Vagina (tissue), 2 donors: ENCODE results near the gene PDIA6. TPM values are rescaled to one million over a fixed set of nuclear protein-coding genes. Genes with fewer than 3 reads are reported as not detected.

Experiments
- DNase-seq, 2 donors: peaks; one replicate each; pipeline ENCODE4 v3.0.0-alpha.2; 2017; ENCODE audit errors: extremely low spot score in 2 of 2
- H3K27ac ChIP-seq: fragments of 200-600 bp; sonication (generic); one replicate; pipeline ENCODE4 v1.5.1; 2019
- H3K27me3 ChIP-seq: fragments of 200-600 bp; sonication (generic); one replicate; pipeline ENCODE4 v1.5.1; 2019
- H3K36me3 ChIP-seq, 2 donors: fragments of 200-600 bp; sonication (generic); one replicate each; pipeline ENCODE4 v1.5.1; 2017 to 2019
- H3K4me1 ChIP-seq: fragments of 200-600 bp; sonication (generic); one replicate; pipeline ENCODE4 v1.5.1; 2019
- H3K4me3 ChIP-seq, 2 donors: fragments of 200-600 bp; sonication (generic); 1 replicate in 1 of 2; 2 replicates in 1 of 2; pipeline ENCODE4 v1.5.1; 2016 to 2019
- H3K9me3 ChIP-seq: fragments of 200-600 bp; sonication (generic); one replicate; pipeline ENCODE4 v1.5.1; 2019
- CTCF ChIP-seq, 3 experiments: fragments of 450-650 bp in 2 of 3; fragments of 200-600 bp in 1 of 3; sonication (generic) in 1 of 3; IDR thresholded peaks; one replicate each; pipeline ENCODE4 v1.5.1; 2017 to 2019; ENCODE audit warnings: antibody characterized with exemption in 3 of 3, mild to moderate bottlenecking in 2 of 3, moderate library complexity in 2 of 3
- POLR2A ChIP-seq, 2 donors: fragments of 450-650 bp; IDR thresholded peaks; one replicate each; pipeline ENCODE4 v1.6.1; 2017; ENCODE audit warnings: antibody characterized with exemption in 2 of 2, mild to moderate bottlenecking in 2 of 2, moderate library complexity in 2 of 2
- POLR2AphosphoS5 ChIP-seq, 2 donors: sonication (generic); formaldehyde crosslinking; IDR thresholded peaks; one replicate each; pipeline ENCODE4 v1.9.0; 2017; ENCODE audit warnings: antibody characterized with exemption in 2 of 2, mild to moderate bottlenecking in 2 of 2, low read depth in 1 of 2; ENCODE audit not compliant: insufficient read depth in 1 of 2
- intact Hi-C: fragments of 100-400 bp; cut with DNase I; formaldehyde crosslinking; loops from one replicate; pipeline ENCODE4 v1.15.1; 2023
- total RNA-seq: library from RNA; depleted of rRNA; stranded (reverse); fragments of >200 nt; gene quantifications from one replicate; pipeline ENCODE4 v1.2.3, GENCODE V29; 2016

PDIA6 gene
- total RNA-seq, 1 donor from 2014 or later: 55.0 TPM

GRCh38 chr2:10792660-10793400, 19.8 kb downstream of the PDIA6 start:
- Histone ChIP-seq H3K27ac (no peak overlapping the region), H3K4me1 (no peaks in the 10 kb centered on the region), H3K4me3 (no peak overlapping the region), H3K27me3 (no peaks in the 10 kb centered on the region), H3K9me3 (no peaks in the 10 kb centered on the region), H3K36me3 (peaks cover 0 to 78% of the 10 kb centered on the region in 2 donors)
- DNase-seq: no peak
- intact Hi-C loops: no loop called here
- TF ChIP-seq POLR2A (IDR thresholded peaks at IDR 0.05) (no peak), CTCF (IDR thresholded peaks at IDR 0.05) (no peak)

- TF ChIP-seq POLR2AphosphoS5 (IDR thresholded peaks at IDR 0.05; ENCODE audit: insufficient read depth in 1 of 2, low read depth in 1 of 2) (no peak), CTCF (IDR thresholded peaks at IDR 0.05) (no peak), POLR2A (IDR thresholded peaks at IDR 0.05) (no peak)
- H3K36me3 ChIP-seq: peaks cover 0 to 79% of the 10 kb centered on the region in 2 donors
- H3K4me3 ChIP-seq: no peak overlapping the region
- no peak overlapping the region for H3K27ac ChIP-seq
- intact Hi-C loops: no loop called here
- no peaks in the 10 kb centered on the region for H3K9me3 ChIP-seq
- DNase-seq: no peak
- H3K4me1 ChIP-seq: no peaks in the 10 kb centered on the region
- H3K27me3 ChIP-seq: no peaks in the 10 kb centered on the region
These were observed 20.5 kb downstream of the PDIA6 start for GRCh38 chr2:10792001-10792634.

GRCh38 chr2:10790228-10790973, 22.2 kb downstream of the PDIA6 start:
- no peak overlapping the region for H3K4me3 ChIP-seq
- intact Hi-C loops: no loop called here
- TF ChIP-seq POLR2A (IDR thresholded peaks at IDR 0.05) (no peak), CTCF (IDR thresholded peaks at IDR 0.05) (no peak), POLR2AphosphoS5 (IDR thresholded peaks at IDR 0.05; ENCODE audit: insufficient read depth in 1 of 2, low read depth in 1 of 2) (no peak)
- H3K4me1 ChIP-seq: no peaks in the 10 kb centered on the region
- H3K27ac ChIP-seq: no peak overlapping the region
- H3K36me3 ChIP-seq: peaks cover 0 to 90% of the 10 kb centered on the region in 2 donors
- H3K9me3 ChIP-seq: no peaks in the 10 kb centered on the region
- DNase-seq: no peak
- H3K27me3 ChIP-seq: no peaks in the 10 kb centered on the region

GRCh38 chr2:10788855-10789254, 23.7 kb downstream of the PDIA6 start:
- H3K36me3 ChIP-seq: peaks cover 0 to 95% of the 10 kb centered on the region in 2 donors
- H3K27me3 ChIP-seq: no peaks in the 10 kb centered on the region
- no peaks in the 10 kb centered on the region for H3K9me3 ChIP-seq
- DNase-seq: no peak
- no peaks in the 10 kb centered on the region for H3K4me1 ChIP-seq
- no peak overlapping the region for H3K4me3 ChIP-seq
- intact Hi-C loops: no loop called here
- TF ChIP-seq CTCF (IDR thresholded peaks at IDR 0.05): no peak
- TF ChIP-seq POLR2A (IDR thresholded peaks at IDR 0.05): no peak
- no peak for TF ChIP-seq POLR2AphosphoS5 (IDR thresholded peaks at IDR 0.05; ENCODE audit: insufficient read depth in 1 of 2, low read depth in 1 of 2)
- H3K27ac ChIP-seq: no peak overlapping the region
